GM13976 (cell line): ENCODE results near the gene CCDC170.
A peak's percentile ranks its signal among the peaks of the same experiment; 100 is the strongest.
"Not testable (repeated sequence)": the region's sequence is repeated elsewhere in the genome, so short reads cannot be mapped to it uniquely, and the experiment has no call there.

ENCODE experiments used
- DNase-seq: peaks from one replicate; pipeline ENCODE4 v3.0.0; 2012; ENCODE audit warnings: low spot score
- in situ Hi-C: fragments of 300-500 bp; cut with MboI; formaldehyde crosslinking; loops from one replicate; pipeline ENCODE4 v1.12.0; 2022; ENCODE audit warnings: low sequenced_read_pairs, mixed read lengths, inconsistent platforms; ENCODE audit not compliant: unreplicated experiment
- TF ChIP-seq, protein P1 (sequence below): IDR thresholded peaks from 2 replicates; pipeline ENCODE4 v1.5.1; 2012; ENCODE audit warnings: borderline replicate concordance, mild to moderate bottlenecking; ENCODE audit not compliant: insufficient read depth; ENCODE audit errors: extremely low read depth, missing control alignments, control extremely low read depth

Gene CCDC170, protein sequence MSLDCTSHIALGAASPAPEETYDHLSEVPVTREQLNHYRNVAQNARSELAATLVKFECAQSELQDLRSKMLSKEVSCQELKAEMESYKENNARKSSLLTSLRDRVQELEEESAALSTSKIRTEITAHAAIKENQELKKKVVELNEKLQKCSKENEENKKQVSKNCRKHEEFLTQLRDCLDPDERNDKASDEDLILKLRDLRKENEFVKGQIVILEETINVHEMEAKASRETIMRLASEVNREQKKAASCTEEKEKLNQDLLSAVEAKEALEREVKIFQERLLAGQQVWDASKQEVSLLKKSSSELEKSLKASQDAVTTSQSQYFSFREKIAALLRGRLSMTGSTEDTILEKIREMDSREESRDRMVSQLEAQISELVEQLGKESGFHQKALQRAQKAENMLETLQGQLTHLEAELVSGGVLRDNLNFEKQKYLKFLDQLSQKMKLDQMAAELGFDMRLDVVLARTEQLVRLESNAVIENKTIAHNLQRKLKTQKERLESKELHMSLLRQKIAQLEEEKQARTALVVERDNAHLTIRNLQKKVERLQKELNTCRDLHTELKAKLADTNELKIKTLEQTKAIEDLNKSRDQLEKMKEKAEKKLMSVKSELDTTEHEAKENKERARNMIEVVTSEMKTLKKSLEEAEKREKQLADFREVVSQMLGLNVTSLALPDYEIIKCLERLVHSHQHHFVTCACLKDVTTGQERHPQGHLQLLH

DNA sequence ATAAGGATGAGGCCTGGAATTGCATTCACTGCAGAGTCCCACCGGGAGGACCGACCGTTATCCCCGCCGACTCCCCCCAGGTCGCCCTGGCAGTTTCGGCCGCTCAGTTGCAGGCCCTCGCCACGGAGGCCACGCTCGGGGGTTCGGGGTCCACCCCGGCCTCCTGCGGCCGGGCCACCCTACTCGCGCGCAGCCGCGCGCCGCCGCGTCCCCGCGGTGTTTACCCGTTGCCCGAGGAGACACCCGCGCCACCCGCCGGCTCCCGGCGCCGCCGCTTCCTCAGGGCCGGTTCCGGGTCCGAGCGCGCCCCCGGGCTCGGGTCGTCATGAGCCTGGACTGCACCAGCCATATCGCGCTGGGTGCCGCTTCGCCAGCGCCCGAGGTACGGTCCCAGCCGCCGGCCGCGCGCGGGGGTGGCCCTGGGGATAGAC lies at the start of gene CCDC170:
TSS of gene CCDC170 (plus strand) at position 214 of the 431 bp plus-strand sequence. CDS start at position 326, 112 bp downstream.
- DNase-seq: peak; percentile 38
- TF ChIP-seq, protein P1, sequence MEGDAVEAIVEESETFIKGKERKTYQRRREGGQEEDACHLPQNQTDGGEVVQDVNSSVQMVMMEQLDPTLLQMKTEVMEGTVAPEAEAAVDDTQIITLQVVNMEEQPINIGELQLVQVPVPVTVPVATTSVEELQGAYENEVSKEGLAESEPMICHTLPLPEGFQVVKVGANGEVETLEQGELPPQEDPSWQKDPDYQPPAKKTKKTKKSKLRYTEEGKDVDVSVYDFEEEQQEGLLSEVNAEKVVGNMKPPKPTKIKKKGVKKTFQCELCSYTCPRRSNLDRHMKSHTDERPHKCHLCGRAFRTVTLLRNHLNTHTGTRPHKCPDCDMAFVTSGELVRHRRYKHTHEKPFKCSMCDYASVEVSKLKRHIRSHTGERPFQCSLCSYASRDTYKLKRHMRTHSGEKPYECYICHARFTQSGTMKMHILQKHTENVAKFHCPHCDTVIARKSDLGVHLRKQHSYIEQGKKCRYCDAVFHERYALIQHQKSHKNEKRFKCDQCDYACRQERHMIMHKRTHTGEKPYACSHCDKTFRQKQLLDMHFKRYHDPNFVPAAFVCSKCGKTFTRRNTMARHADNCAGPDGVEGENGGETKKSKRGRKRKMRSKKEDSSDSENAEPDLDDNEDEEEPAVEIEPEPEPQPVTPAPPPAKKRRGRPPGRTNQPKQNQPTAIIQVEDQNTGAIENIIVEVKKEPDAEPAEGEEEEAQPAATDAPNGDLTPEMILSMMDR: no peak
- in situ Hi-C loops: no loop called here

DNA sequence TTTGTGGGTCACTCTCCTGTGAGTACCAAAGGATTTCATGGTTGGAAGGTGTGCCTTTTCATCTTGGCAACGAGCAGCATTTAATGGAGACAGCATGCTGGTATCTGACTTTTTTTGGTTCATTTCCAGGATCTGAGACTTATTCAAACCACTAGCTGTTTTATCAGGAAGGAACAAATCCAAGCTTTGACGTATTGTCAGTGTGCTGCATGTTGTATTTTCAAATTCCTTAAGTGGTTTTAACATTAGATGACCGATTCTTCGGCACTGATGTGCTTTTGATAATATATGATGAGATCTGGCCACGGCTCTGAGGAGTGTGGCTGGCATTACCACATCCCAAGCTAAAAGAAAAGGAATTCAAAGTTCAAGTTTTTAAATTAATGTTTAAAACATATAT lies 48.3 kb upstream of the CCDC170 start:
- in situ Hi-C loops: no loop called here
- TF ChIP-seq, protein P1: no peak
- DNase-seq: no peak

DNA sequence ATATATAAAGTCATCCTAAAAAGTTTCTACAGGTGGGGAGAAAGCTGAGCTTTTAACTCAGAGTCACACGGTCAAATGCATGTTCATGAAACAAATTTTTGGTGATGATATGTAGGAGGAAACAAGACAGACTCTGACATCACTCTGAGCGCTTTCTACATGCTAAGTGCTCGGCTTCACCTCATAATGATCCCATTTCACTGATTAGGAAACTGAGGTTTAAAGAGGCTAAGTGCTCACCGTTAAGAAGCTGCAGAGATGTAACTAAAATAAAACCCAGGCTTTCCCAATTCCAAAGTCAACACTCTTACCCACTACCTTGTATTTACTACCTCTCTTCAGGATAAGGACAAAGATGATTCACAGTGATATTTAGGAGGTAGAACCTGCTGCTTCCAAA lies 46.6 kb upstream of the CCDC170 start:
- TF ChIP-seq, protein P1: no peak
- in situ Hi-C loops: no loop called here
- no peak for DNase-seq

DNA sequence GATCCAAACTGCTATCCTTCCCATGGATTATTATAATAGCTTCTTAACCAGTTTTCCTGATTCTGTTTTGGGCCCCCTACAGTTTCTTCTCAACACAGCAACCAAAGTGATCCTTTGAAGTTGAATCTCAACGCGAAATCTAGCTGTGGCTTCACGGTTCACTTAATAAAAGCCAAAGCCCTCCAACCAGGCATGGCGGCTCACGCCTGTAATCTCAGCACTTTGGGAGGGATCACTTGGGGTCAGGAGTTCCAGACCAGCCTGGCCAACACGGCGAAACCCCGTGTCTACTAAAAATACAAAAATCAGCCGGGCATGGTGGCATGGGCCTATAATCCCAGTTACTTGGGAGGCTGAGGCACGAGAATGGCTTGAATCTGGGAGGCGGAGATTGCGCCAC lies 45.2 kb upstream of the CCDC170 start:
- DNase-seq: no peak
- in situ Hi-C loops: no loop called here
- TF ChIP-seq, protein P1: no peak

DNA sequence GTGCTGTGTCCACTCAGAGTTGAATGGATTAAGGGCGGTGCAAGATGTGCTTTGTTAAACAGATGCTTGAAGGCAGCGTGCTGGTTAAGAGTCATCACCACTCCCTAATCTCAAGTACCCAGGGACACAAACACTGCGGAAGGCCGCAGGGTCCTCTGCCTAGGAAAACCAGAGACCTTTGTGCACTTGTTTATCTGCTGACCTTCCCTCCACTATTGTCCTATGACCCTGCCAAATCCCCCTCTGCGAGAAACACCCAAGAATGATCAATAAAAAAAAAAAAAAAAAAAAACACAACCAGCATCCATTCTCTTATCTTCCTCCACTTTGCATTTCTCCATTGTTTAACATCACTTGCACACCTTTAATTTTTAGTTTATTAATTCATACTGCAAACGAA lies 42.9 kb upstream of the CCDC170 start:
- DNase-seq, in situ Hi-C loops: not testable (repeated sequence)

DNA sequence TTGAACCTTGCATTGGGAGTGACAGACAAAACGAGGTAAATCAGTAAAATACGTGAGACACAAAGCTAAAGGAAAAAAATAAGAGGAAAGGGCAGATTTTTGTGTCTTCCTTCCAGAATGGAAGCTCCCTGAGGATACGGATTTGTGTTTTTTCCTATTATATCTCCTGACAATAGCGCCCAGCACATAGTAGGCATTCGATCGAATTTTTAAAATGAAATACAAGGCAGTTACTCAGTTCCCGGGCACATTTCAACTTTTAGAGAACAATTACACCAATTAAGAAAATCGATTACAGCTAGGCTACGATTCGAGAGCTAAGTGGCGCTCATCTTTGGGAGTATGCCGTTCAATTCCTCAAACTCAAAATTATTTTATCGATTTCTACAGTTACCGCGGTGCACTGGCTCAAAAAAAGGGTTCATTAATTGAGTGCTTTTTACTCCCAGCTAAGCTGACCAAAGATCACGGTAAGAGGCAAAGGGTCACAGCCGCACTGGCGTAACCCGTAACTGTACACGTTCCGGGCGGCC lies 42.3 kb upstream of the CCDC170 start:
- in situ Hi-C loops: no loop called here
- DNase-seq: no peak

More for the DNA sequence above, 42.3 kb upstream of the CCDC170 start:
- TF ChIP-seq, protein P1: no peak
